HG03342 (cell line): Measurements from ENCODE around the gene TBC1D30.

Experiments used
- ATAC-seq: cut with Tn5 transposase; IDR thresholded peaks from one replicate; pipeline ENCODE4 v1.9.1; 2021; ENCODE audit warnings: mild to moderate bottlenecking, moderate library complexity; ENCODE audit not compliant: unreplicated experiment

TBC1D30 gene

GRCh38 chr12:64802180-64802775, 22.2 kb upstream of the TBC1D30 start:
- peak; percentile 68 for ATAC-seq

- ATAC-seq = no peak
Observed at GRCh38 chr12:64806173-64806572, 18.3 kb upstream of the TBC1D30 start.

GRCh38 chr12:64806593-64807460, 17.6 kb upstream of the TBC1D30 start:
- ATAC-seq = no peak

- ATAC-seq = no peak
Observed at GRCh38 chr12:64808110-64808509, 16.3 kb upstream of the TBC1D30 start.

- no peak for ATAC-seq
Observed at GRCh38 chr12:64810831-64811230, 13.6 kb upstream of the TBC1D30 start.

- no peak for ATAC-seq
Observed at GRCh38 chr12:64813723-64814122, 10.7 kb upstream of the TBC1D30 start.

GRCh38 chr12:64814432-64814831, 10.0 kb upstream of the TBC1D30 start:
- ATAC-seq = no peak

- no peak for ATAC-seq
Observed at GRCh38 chr12:64819816-64820402, 4.5 kb upstream of the TBC1D30 start.

GRCh38 chr12:64820593-64820992, 3.9 kb upstream of the TBC1D30 start:
- ATAC-seq = no peak

GRCh38 chr12:64821116-64821630, 3.3 kb upstream of the TBC1D30 start:
- no peak for ATAC-seq

- no peak for ATAC-seq
Observed at GRCh38 chr12:64824130-64824499, 332 bp upstream of the TBC1D30 start.

GRCh38 chr12:64825143-64826021, 935 bp downstream of the TBC1D30 start:
- no peak for ATAC-seq

GRCh38 chr12:64826234-64826633, 1.8 kb downstream of the TBC1D30 start:
- no peak for ATAC-seq

GRCh38 chr12:64828713-64829112, 4.3 kb downstream of the TBC1D30 start:
- ATAC-seq = no peak

- no peak for ATAC-seq
Observed at GRCh38 chr12:64833928-64834327, 9.5 kb downstream of the TBC1D30 start.

- ATAC-seq = no peak
Observed at GRCh38 chr12:64835901-64836300, 11.5 kb downstream of the TBC1D30 start.

- no peak for ATAC-seq
Observed at GRCh38 chr12:64836856-64837255, 12.4 kb downstream of the TBC1D30 start.

GRCh38 chr12:64837427-64837826, 13.0 kb downstream of the TBC1D30 start:
- ATAC-seq = no peak

- no peak for ATAC-seq
Observed at GRCh38 chr12:64840119-64840518, 15.7 kb downstream of the TBC1D30 start.

GRCh38 chr12:64840949-64841717, 16.7 kb downstream of the TBC1D30 start:
- ATAC-seq = no peak
